ENCODE results near the gene SHH. TPM values are rescaled to one million over a fixed set of nuclear protein-coding genes. Genes with fewer than 3 reads are reported as not detected.

The SHH gene
- not detected for total RNA-seq (2013)
- polyA plus RNA-seq (not detected), polyA minus RNA-seq (not detected in 2 replicates), total RNA-seq (0 to 0.75 (median 0) reads per million in 11 experiments)

- H3K9ac ChIP-seq (ENCODE audit: insufficient read depth, low read length, poor library complexity, severe bottlenecking) = no peak within 1 kb of the TSS
- H3K4me3 ChIP-seq (replicated peaks in 1 of 3; ENCODE audit: low read depth in 2 of 3, low read length in 3 of 3) = no peak within 1 kb of the TSS
- WGBS (ENCODE audit: insufficient coverage) = 3% methylated on average over 42 of the region's 53 CpGs
- H3K27me3 ChIP-seq (ENCODE audit: control insufficient read depth in 2 of 2, insufficient read depth in 2 of 2, low read length in 2 of 2) = peaks cover 59 to 85% of the 10 kb centered on the region in 2 donors
- no peak within 1 kb of the TSS for H3K4me2 ChIP-seq (replicated peaks; ENCODE audit: extremely low read depth, low read length, poor library complexity, severe bottlenecking)
- H3K9me3 ChIP-seq (replicated peaks in 1 of 2; ENCODE audit: control insufficient read depth in 1 of 2, insufficient read depth in 1 of 2, low read length in 2 of 2) = peaks cover 2 to 31% of the 10 kb centered on the region in 2 donors
- no peaks in the 10 kb centered on the region for H4K20me1 ChIP-seq (ENCODE audit: insufficient read depth, low read length)
- peaks cover 11 to 16% of the 10 kb centered on the region in 2 donors for H3K4me1 ChIP-seq (ENCODE audit: control insufficient read depth in 1 of 2, insufficient read depth in 2 of 2, low read length in 2 of 2)
- intact Hi-C loops (cut with micrococcal nuclease) = no loop called here
- H3K27ac ChIP-seq (ENCODE audit: low read depth in 1 of 2, low read length in 2 of 2) = no peak within 1 kb of the TSS
- peaks cover 78 to 91% (median 91%) of the 10 kb centered on the region in 3 donors for H3K27me3 Mint-ChIP-seq (ENCODE audit: low read depth in 3 of 3)
- H3K79me2 ChIP-seq (ENCODE audit: insufficient read depth, low read length) = no peaks in the 10 kb centered on the region
- H3K36me3 ChIP-seq (replicated peaks in 1 of 2; ENCODE audit: control insufficient read depth in 1 of 2, insufficient read depth in 2 of 2, low read length in 2 of 2) = no peaks in the 10 kb centered on the region
- H3K4me1 Mint-ChIP-seq = peaks cover 25% of the 10 kb centered on the region
- TF ChIP-seq, protein P1, sequence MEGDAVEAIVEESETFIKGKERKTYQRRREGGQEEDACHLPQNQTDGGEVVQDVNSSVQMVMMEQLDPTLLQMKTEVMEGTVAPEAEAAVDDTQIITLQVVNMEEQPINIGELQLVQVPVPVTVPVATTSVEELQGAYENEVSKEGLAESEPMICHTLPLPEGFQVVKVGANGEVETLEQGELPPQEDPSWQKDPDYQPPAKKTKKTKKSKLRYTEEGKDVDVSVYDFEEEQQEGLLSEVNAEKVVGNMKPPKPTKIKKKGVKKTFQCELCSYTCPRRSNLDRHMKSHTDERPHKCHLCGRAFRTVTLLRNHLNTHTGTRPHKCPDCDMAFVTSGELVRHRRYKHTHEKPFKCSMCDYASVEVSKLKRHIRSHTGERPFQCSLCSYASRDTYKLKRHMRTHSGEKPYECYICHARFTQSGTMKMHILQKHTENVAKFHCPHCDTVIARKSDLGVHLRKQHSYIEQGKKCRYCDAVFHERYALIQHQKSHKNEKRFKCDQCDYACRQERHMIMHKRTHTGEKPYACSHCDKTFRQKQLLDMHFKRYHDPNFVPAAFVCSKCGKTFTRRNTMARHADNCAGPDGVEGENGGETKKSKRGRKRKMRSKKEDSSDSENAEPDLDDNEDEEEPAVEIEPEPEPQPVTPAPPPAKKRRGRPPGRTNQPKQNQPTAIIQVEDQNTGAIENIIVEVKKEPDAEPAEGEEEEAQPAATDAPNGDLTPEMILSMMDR (IDR thresholded peaks at IDR 0.05) = no peak
- peaks cover 2 to 6% of the 10 kb centered on the region in 2 donors for H3K36me3 Mint-ChIP-seq
- peak within 1 kb of the TSS in 1 of 2 donors; percentile 84 for H3K4me3 Mint-ChIP-seq
- DNase-seq = no peak
- H3K27ac Mint-ChIP-seq = no peak within 1 kb of the TSS
- no peak within 1 kb of the TSS for H2AFZ ChIP-seq (ENCODE audit: insufficient read depth, low read depth, low read length, poor library complexity, severe bottlenecking)
- peaks cover 2 to 28% (median 8%) of the 10 kb centered on the region in 7 donors for H3K9me3 Mint-ChIP-seq
These were observed at the start of gene SHH for GRCh38 chr7:155811895-155812761. TSS of gene SHH (minus strand) at chr7:155812463. CDS start at chr7:155812122, 341 bp downstream.

DNA sequence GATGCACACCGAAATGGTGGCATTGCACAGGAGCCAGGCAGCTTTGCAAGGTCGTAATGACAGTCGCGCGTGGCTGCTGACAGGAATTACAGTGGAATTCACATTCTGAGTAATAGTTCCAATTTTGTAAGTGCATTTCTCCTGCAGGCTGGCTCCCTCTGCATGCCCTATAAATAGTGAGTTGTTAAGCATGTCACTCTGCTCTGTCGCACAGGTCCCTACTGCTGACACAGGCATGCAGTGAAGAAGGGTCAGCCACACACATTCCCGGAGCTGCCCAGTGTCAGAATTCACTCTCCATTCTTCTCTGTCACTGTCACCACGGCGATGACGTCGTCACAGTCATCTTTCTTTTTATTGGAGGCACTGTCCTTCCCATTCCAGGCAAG lies 49.2 kb upstream of the SHH start:
- no peak overlapping the region for H3K4me2 ChIP-seq (replicated peaks; ENCODE audit: extremely low read depth, low read length, poor library complexity, severe bottlenecking)
- TF ChIP-seq, protein P1 (IDR thresholded peaks at IDR 0.05) = no peak

More for the DNA sequence above, 49.2 kb upstream of the SHH start:
- Histone ChIP-seq H3K79me2 (ENCODE audit: insufficient read depth, low read length) (no peaks in the 10 kb centered on the region), H3K9me3 (replicated peaks in 1 of 2; ENCODE audit: control insufficient read depth in 1 of 2, insufficient read depth in 1 of 2, low read length in 2 of 2) (no peaks in the 10 kb centered on the region), H3K4me1 (ENCODE audit: control insufficient read depth in 1 of 2, insufficient read depth in 2 of 2, low read length in 2 of 2) (no peaks in the 10 kb centered on the region), H4K20me1 (ENCODE audit: insufficient read depth, low read length) (no peaks in the 10 kb centered on the region), H3K9ac (ENCODE audit: insufficient read depth, low read length, poor library complexity, severe bottlenecking) (no peak overlapping the region), H3K4me3 (replicated peaks in 1 of 3; ENCODE audit: low read depth in 2 of 3, low read length in 3 of 3) (no peak overlapping the region), H3K27me3 (ENCODE audit: control insufficient read depth in 2 of 2, insufficient read depth in 2 of 2, low read length in 2 of 2) (no peaks in the 10 kb centered on the region), H3K36me3 (replicated peaks in 1 of 2; ENCODE audit: control insufficient read depth in 1 of 2, insufficient read depth in 2 of 2, low read length in 2 of 2) (no peaks in the 10 kb centered on the region), H3K27ac (ENCODE audit: low read depth in 1 of 2, low read length in 2 of 2) (no peak overlapping the region), H2AFZ (ENCODE audit: insufficient read depth, low read depth, low read length, poor library complexity, severe bottlenecking) (no peak overlapping the region)
- H3K36me3 Mint-ChIP-seq = no peaks in the 10 kb centered on the region
- peaks cover 2 to 7% (median 3%) of the 10 kb centered on the region in 3 donors for H3K27me3 Mint-ChIP-seq (ENCODE audit: low read depth in 3 of 3)
- H3K4me3 Mint-ChIP-seq = no peak overlapping the region
- intact Hi-C loops (cut with micrococcal nuclease) = no loop called here
- DNase-seq = no peak
- H3K9me3 Mint-ChIP-seq = peaks cover 0 to 1% (median 0%) of the 10 kb centered on the region in 7 donors
- H3K4me1 Mint-ChIP-seq = no peaks in the 10 kb centered on the region
- no peak overlapping the region for H3K27ac Mint-ChIP-seq
- WGBS (ENCODE audit: insufficient coverage) = 86% methylated on average over 11 of the region's 11 CpGs
